MCF 10A (cell line): ENCODE data around the gene DCUN1D3. TPM values are rescaled to one million over a fixed set of nuclear protein-coding genes. Genes with fewer than 3 reads are reported as not detected.

Experiments
- BruUV-seq: library from RNA; stranded (reverse); fragments of 400-500 nt; replicated peaks from 2 replicates; lab custom pipeline; 2021; lab: Mats Ljungman, UMichigan
- CTCF ChIA-PET: fragments of 300-600 bp; sonication (Branson Sonifier 250); formaldehyde crosslinking; extraction: SDS; loops from one replicate; lab custom pipeline; 2021; ENCODE audit warnings: antibody characterized with exemption, inconsistent platforms; lab: Yijun Ruan, JAX
- POLR2A ChIA-PET: fragments of 300-600, 350-650 bp; sonication (Branson Sonifier 250); formaldehyde crosslinking; extraction: SDS; loops from one replicate; lab custom pipeline; 2020; ENCODE audit warnings: antibody characterized with exemption, inconsistent platforms; lab: Yijun Ruan, JAX
- DNase-seq: peaks from one replicate; pipeline ENCODE4 v3.0.0-alpha.2; 2018; ENCODE audit not compliant: unreplicated experiment
- H3K27ac Mint-ChIP-seq: one replicate; pipeline ENCODE4 v1.8.0; 2022; ENCODE audit warnings: mild to moderate bottlenecking, low read depth, mixed read lengths; ENCODE audit not compliant: unreplicated experiment
- H3K27me3 Mint-ChIP-seq: one replicate; pipeline ENCODE4 v1.8.0; 2022; ENCODE audit warnings: mixed read lengths; ENCODE audit not compliant: insufficient read depth, unreplicated experiment
- H3K36me3 Mint-ChIP-seq: one replicate; pipeline ENCODE4 v1.8.0; 2022; ENCODE audit warnings: mild to moderate bottlenecking, moderate library complexity, mixed read lengths; ENCODE audit not compliant: insufficient read depth, unreplicated experiment
- H3K4me1 Mint-ChIP-seq: one replicate; pipeline ENCODE4 v1.8.0; 2022; ENCODE audit warnings: mixed read lengths; ENCODE audit not compliant: insufficient read depth, unreplicated experiment
- H3K4me3 Mint-ChIP-seq: one replicate; pipeline ENCODE4 v1.8.0; 2022; ENCODE audit warnings: mild to moderate bottlenecking, moderate library complexity, mixed read lengths; ENCODE audit not compliant: unreplicated experiment
- H3K9me3 Mint-ChIP-seq: one replicate; pipeline ENCODE4 v1.8.0; 2022; ENCODE audit warnings: mixed read lengths; ENCODE audit not compliant: unreplicated experiment
- intact Hi-C: fragments of 100-400 bp; cut with micrococcal nuclease; formaldehyde crosslinking; loops from 2 replicates; pipeline ENCODE4 v1.14.1; 2022
- total RNA-seq: library from RNA; stranded (reverse); gene quantifications from 2 replicates; pipeline ENCODE4 v1.2.3, GENCODE V29; 2022
- TF ChIP-seq, protein P1 (sequence below): fragments of 200-600 bp; IDR thresholded peaks from one replicate; pipeline ENCODE4 v1.8.0; 2022; ENCODE audit warnings: antibody characterized with exemption, mild to moderate bottlenecking; ENCODE audit not compliant: unreplicated experiment

The DCUN1D3 gene
- total RNA-seq, 1 experiment from 2014 or later, result 31.7 TPM

- Mint-ChIP-seq H3K9me3 (no peaks in the 10 kb centered on the region), H3K4me3 (no peak overlapping the region), H3K4me1 (peaks cover 43% of the 10 kb centered on the region), H3K27ac (peak overlapping the region; percentile 48), H3K27me3 (no peaks in the 10 kb centered on the region), H3K36me3 (peaks cover 69% of the 10 kb centered on the region)
- intact Hi-C loops, result no loop called here
- TF ChIP-seq, protein P1, sequence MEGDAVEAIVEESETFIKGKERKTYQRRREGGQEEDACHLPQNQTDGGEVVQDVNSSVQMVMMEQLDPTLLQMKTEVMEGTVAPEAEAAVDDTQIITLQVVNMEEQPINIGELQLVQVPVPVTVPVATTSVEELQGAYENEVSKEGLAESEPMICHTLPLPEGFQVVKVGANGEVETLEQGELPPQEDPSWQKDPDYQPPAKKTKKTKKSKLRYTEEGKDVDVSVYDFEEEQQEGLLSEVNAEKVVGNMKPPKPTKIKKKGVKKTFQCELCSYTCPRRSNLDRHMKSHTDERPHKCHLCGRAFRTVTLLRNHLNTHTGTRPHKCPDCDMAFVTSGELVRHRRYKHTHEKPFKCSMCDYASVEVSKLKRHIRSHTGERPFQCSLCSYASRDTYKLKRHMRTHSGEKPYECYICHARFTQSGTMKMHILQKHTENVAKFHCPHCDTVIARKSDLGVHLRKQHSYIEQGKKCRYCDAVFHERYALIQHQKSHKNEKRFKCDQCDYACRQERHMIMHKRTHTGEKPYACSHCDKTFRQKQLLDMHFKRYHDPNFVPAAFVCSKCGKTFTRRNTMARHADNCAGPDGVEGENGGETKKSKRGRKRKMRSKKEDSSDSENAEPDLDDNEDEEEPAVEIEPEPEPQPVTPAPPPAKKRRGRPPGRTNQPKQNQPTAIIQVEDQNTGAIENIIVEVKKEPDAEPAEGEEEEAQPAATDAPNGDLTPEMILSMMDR, result no peak
- POLR2A ChIA-PET, result interaction anchor here (0.7 to 2.0 kb wide), 5 partner anchors 15 to 30 kb away, joined by 4 to 8 read pairs (median 5); partner anchors contain the start of gene DCUN1D3
- BruUV-seq, result no TSS peak
- DNase-seq, result no peak
- CTCF ChIA-PET, result interaction anchor here (0.5 to 2.3 kb wide), 4 partner anchors 19 to 420 kb away, joined by 3 to 6 read pairs (median 4); partner anchors contain the start of genes DCUN1D3 and LYRM1
Measured at GRCh38 chr16:20880867-20881502, 19.2 kb downstream of the DCUN1D3 start.

GRCh38 chr16:20879175-20880040 lies 20.8 kb downstream of the DCUN1D3 start:
- TF ChIP-seq, protein P1, result no peak
- BruUV-seq, result no TSS peak
- POLR2A ChIA-PET, result interaction anchor here (0.7 to 3.0 kb wide), 8 partner anchors 11 to 29 kb away, joined by 3 to 22 read pairs (median 6); partner anchors contain the start of gene DCUN1D3
- CTCF ChIA-PET, result interaction anchor here (0.6 to 1.1 kb wide), 3 partner anchors 11 to 421 kb away, joined by 3 to 4 read pairs (median 3); no protein-coding TSS in a partner anchor
- intact Hi-C loops, result no loop called here
- H3K4me3 Mint-ChIP-seq, result peak overlapping the region; percentile 35
- H3K9me3 Mint-ChIP-seq, result no peaks in the 10 kb centered on the region
- peaks cover 66% of the 10 kb centered on the region for H3K36me3 Mint-ChIP-seq
- H3K4me1 Mint-ChIP-seq, result peaks cover 50% of the 10 kb centered on the region
- H3K27me3 Mint-ChIP-seq, result no peaks in the 10 kb centered on the region
- peak; percentile 34 for DNase-seq
- peak overlapping the region; percentile 75 for H3K27ac Mint-ChIP-seq

GRCh38 chr16:20878682-20879147 lies 21.4 kb downstream of the DCUN1D3 start:
- H3K4me3 Mint-ChIP-seq, result peak overlapping the region; percentile 35
- ChIA-PET CTCF (interaction anchor here (0.6 to 1.1 kb wide), 3 partner anchors 10 to 422 kb away, joined by 3 to 4 read pairs (median 3); no protein-coding TSS in a partner anchor), POLR2A (interaction anchor here (0.7 to 3.0 kb wide), 7 partner anchors 10 to 72 kb away, joined by 3 to 22 read pairs (median 6); partner anchors contain the start of gene DCUN1D3)
- no TSS peak for BruUV-seq
- intact Hi-C loops, result no loop called here
- H3K36me3 Mint-ChIP-seq, result peaks cover 64% of the 10 kb centered on the region
- no peak for DNase-seq
- TF ChIP-seq, protein P1, result no peak
- H3K4me1 Mint-ChIP-seq, result peaks cover 45% of the 10 kb centered on the region
- no peaks in the 10 kb centered on the region for H3K27me3 Mint-ChIP-seq
- H3K27ac Mint-ChIP-seq, result peak overlapping the region; percentile 75
- H3K9me3 Mint-ChIP-seq, result no peaks in the 10 kb centered on the region
